GM12801 (cell line): ENCODE results near the gene KRT20.

Source experiments
- CTCF ChIP-seq: IDR thresholded peaks from one replicate; pipeline ENCODE4 v1.5.1; 2011; ENCODE audit warnings: control low read depth; ENCODE audit not compliant: insufficient read length; ENCODE audit errors: extremely low read depth

KRT20 gene

GRCh38 chr17:40833882-40834281 is 51.2 kb downstream of the KRT20 start:
- no peak for TF ChIP-seq CTCF

GRCh38 chr17:40832840-40833239 is 52.2 kb downstream of the KRT20 start:
- TF ChIP-seq CTCF: no peak

GRCh38 chr17:40830085-40830776 is 54.8 kb downstream of the KRT20 start:
- no peak for TF ChIP-seq CTCF

GRCh38 chr17:40828454-40829044 is 56.5 kb downstream of the KRT20 start:
- no peak for TF ChIP-seq CTCF

GRCh38 chr17:40827746-40828453 is 57.1 kb downstream of the KRT20 start:
- no peak for TF ChIP-seq CTCF
